Caki2 (cell line): Measurements from ENCODE around the gene TOMM6. TPM values are rescaled to one million over a fixed set of nuclear protein-coding genes. Genes with fewer than 3 reads are reported as not detected.
A peak's percentile ranks its signal among the peaks of the same experiment; 100 is the strongest.

ENCODE experiments used
- DNase-seq: peaks from one replicate; pipeline ENCODE4 v3.0.0-alpha.2; 2015; ENCODE audit warnings: low read depth
- in situ Hi-C: cut with HindIII; loops from 2 replicates; pipeline ENCODE4 v1.10.0; 2016; ENCODE audit warnings: low sequenced_read_pairs, low pct_unique_long_range_greater_than_20kb, mixed read lengths
- total RNA-seq: library from RNA; depleted of rRNA; stranded (reverse); fragments of >200 nt; shearing (Covaris generic); gene quantifications from 2 replicates; pipeline ENCODE4 v1.2.3, GENCODE V29; 2014; ENCODE audit warnings: low replicate concordance; rRNA removed

The TOMM6 gene
- 264 and 306 TPM in 2 replicates for total RNA-seq

- in situ Hi-C loops, result no loop called here
- DNase-seq, result peak; percentile 95
These were observed at the start of gene TOMM6 for GRCh38 chr6:41787219-41787917. Gene TOMM6 (plus strand): TSS chr6:41787694. CDS start chr6:41787698, 4 bp downstream.

- in situ Hi-C loops, result no loop called here
- DNase-seq, result no peak
These were observed 48.5 kb upstream of the TOMM6 start for GRCh38 chr6:41739041-41739440.

- DNase-seq, result no peak
- in situ Hi-C loops, result no loop called here
These were observed 46.9 kb upstream of the TOMM6 start for GRCh38 chr6:41740366-41741162.

GRCh38 chr6:41741625-41742490, 45.6 kb upstream of the TOMM6 start:
- in situ Hi-C loops, result no loop called here

DNA sequence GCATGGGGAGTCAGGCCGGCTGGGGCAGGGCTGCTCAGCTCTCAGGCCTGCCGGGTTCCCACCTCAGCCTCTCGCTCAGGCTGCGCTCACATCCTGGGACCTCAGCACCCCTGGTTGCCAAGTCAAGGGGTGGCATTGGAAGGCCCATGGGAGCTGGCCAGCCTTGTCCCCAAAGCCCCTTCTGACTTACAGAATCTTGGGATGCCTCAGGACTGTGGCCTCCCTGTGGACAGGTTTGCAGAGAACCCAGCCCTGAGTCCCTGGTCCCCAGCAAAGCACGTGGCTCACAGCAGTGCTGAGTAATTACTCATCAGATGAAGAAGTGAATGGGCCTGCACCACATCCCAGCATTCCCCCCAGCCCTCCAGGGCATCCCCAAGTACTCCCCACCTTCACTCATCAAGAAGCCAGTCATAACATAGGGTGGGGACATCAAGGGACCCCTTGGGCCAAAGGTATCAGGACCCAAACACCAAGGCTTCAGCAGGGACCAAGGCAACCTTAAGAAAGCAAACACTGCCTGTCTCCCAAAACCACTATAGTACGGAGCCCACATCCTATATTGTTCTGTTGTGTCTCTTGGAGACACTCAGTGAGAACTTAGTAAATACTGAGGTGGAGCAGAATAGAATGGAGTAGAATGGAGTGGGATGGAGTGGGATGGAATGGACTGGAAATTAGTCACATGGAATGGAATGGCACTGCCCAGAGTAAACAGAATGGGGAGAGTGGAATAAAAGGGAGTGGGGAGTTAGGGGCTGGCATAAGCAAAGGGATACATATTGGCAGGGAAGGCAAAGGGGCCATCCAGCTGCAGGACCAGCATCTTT, 43.9 kb upstream of the TOMM6 start:
- in situ Hi-C loops, result no loop called here
- no peak for DNase-seq

More at GRCh38 chr6:41741625-41742490, 45.6 kb upstream of the TOMM6 start:
- no peak for DNase-seq

DNA sequence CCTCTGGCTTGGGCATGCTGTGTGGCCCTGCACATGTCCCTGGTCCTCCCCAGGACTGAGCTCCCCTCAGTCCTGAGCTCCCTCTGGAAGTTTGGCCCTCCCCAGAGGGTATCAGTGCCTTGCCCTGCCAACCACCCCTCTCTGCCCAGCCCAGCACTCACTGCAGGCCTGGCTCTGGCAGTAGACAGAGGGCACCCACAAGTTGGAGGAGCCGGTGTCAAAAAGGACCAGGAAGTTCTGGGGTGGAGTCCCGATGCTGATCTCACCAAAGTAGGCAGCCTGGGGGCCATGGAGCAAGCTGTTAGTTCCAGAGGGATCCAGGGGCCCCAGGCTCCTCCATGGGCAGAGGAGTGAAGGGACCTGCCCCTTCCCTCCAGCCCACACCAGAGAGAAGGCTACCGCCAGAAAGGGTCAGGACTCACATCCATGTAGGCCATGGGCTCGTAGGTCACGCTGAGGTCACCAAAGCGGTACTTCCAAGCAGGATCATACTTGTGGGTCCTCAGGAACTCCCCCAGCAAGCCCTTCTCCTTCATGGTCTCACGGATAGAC, 43.2 kb upstream of the TOMM6 start:
- in situ Hi-C loops, result no loop called here
- DNase-seq, result no peak

DNA sequence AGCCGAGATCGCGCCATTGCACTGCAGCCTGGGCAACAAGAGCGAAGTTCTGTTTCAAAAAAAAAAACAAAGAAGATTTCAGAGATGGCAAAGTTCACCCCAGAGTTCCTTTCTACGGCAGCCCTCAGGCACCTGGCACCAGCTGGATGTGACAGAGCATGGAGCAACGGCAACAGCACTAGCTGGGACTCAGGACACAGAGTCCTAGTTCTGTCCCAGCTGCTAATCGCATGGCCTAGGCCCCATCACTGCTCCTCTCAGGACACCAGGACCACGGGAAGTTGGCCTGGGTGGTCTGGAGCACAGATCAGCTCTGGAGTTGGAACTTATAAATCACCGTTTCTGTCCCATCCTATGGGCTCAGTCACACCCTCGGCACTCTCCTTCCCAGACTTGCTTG, 41.4 kb upstream of the TOMM6 start:
- DNase-seq, result no peak
- in situ Hi-C loops, result no loop called here

DNA sequence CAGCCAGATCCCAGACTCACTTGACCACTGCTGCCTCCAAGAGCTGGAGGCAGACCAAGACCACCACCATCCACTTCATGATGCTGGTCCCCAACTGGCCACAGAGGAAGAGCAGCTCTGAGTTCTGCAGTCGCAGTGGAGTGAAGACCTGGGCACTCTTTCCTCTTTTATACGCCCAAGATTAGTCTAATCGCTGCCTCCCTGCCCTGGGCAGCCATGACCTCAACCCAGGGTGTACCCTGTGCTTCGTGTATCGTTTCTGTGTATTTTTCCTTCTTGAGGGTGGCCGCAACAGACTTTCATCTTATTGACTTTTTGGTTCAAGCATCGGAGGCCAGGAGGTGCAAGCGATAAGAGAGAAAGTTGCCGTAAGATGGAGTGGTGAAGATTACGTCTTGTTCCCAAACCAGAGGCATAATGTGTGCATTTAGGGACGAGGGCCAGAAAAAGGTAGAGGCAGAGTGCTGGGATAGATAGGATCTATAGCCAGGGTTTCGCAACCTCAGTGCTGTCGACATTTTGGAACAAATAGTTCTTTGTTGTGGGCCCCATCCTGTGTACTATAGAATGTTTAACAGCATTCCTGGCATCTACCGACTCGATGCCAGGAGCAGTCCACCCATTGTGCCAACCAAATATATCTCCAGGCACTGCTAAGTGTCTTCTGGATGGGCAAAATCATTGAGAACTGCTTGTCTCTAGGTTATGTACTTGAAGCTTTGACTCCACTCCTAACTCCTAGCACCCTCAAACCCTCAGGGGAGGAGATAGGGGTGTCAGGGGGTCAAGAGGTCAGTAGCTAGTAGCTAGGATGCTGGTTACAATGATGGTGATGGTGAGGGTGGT, 40.0 kb upstream of the TOMM6 start, which contains the start of gene PGC:
TSS of gene PGC (minus strand) at position 142 of the 846 bp plus-strand sequence. CDS start at position 79, 63 bp downstream.
- no peak for DNase-seq
- in situ Hi-C loops, result no loop called here

- no peak for DNase-seq
- in situ Hi-C loops, result no loop called here
These were observed 39.4 kb upstream of the TOMM6 start for GRCh38 chr6:41748102-41748477.

- DNase-seq, result no peak
- in situ Hi-C loops, result no loop called here
These were observed 39.0 kb upstream of the TOMM6 start for GRCh38 chr6:41748542-41748941.

DNA sequence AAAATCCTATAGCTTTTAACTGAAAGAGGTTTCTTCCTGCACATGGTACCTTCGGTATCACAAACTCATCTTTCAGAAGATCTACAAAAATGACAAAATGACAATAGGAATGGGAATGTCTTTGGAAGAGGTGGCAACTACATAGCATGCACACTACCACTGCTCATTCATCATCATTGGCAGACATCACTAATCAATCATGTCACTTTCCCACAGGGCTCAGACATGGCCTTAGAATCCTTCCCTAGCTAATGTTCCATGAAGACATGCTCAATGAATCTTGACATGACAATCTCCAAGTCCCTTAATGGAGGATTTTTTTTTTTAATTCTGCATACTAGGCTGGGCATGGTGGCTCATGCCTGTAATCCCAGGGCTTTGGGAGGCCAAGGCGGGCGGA, 37.1 kb upstream of the TOMM6 start:
- in situ Hi-C loops, result no loop called here

GRCh38 chr6:41755895-41756294, 31.6 kb upstream of the TOMM6 start:
- in situ Hi-C loops, result no loop called here
- DNase-seq, result no peak

More for the DNA sequence above, 37.1 kb upstream of the TOMM6 start:
- DNase-seq, result no peak

DNA sequence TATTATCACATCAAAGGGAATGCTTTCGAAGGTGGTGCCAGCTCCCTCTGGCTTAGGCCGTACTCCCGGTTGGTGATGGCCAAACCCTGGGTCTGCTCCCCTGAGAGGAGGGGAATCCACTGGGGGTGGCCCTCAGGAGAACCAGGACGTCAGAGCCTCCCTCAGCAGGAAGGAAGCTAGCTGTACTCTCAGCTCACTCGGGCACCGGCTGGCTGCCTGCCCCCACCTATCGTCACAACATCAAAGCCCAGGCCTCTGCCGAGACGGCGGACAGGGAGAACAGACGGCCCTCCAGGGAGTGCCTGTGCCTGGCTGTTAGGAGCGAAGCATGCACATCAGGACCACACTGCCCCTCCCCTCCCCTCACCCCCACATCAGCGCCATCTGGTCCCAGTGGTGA, 31.1 kb upstream of the TOMM6 start:
- no peak for DNase-seq
- in situ Hi-C loops, result no loop called here

DNA sequence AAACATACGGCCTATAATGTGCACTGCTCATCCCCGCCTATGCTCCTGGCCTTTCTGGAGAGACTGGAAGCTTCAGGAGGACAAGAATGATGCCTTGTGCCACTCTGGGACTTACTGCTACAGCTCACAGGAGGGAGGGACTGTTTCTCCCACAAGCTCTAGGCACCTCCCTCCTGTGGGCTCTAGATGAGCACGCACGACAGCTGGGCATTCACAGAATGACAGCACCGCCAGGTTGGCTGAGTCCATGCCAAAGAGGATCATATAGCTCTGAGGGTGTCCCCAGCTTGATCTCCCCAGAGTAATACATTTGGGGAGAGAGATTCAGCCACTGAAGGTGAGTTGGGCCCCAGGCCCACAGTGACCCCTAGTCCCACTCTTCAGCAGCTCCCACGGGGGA, 30.2 kb upstream of the TOMM6 start:
- no peak for DNase-seq
- in situ Hi-C loops, result no loop called here

- in situ Hi-C loops, result no loop called here
- DNase-seq, result no peak
These were observed 29.4 kb upstream of the TOMM6 start for GRCh38 chr6:41757931-41758640.

DNA sequence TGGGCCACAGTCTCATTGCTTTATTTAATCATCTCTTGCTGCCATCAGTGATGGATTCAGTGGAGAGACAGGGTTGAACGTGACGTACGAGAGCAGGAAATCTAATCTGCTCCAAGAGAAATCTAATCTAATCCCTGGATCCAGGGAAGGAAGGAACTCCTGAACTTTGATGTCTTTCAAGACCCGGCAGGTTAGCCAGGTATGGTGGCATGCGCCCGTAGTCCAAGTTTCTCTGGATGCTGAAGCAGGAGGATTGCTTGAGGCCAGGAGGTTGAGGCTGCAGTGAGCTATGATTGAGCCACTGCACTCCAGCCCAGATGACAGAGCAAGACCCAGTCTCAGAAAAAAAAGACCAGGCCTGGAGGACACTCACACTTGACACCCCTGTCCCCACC, 28.9 kb upstream of the TOMM6 start:
- no peak for DNase-seq

More for the DNA sequence above, 28.9 kb upstream of the TOMM6 start:
- in situ Hi-C loops, result no loop called here
